Skin of body (tissue), 2 donors: ENCODE results near the gene ZNF10. TPM values are rescaled to one million over a fixed set of nuclear protein-coding genes. Genes with fewer than 3 reads are reported as not detected.

ENCODE experiments used
- DNase-seq: peaks from one replicate; lab custom pipeline; 2025; lab: John Stamatoyannopoulos, UW
- total RNA-seq: library from RNA; depleted of rRNA; stranded (reverse); fragments of >200 nt; gene quantifications from one replicate; pipeline ENCODE4 v1.2.3, GENCODE V29; 2014

The ZNF10 gene
- total RNA-seq: 10.5 TPM

DNA sequence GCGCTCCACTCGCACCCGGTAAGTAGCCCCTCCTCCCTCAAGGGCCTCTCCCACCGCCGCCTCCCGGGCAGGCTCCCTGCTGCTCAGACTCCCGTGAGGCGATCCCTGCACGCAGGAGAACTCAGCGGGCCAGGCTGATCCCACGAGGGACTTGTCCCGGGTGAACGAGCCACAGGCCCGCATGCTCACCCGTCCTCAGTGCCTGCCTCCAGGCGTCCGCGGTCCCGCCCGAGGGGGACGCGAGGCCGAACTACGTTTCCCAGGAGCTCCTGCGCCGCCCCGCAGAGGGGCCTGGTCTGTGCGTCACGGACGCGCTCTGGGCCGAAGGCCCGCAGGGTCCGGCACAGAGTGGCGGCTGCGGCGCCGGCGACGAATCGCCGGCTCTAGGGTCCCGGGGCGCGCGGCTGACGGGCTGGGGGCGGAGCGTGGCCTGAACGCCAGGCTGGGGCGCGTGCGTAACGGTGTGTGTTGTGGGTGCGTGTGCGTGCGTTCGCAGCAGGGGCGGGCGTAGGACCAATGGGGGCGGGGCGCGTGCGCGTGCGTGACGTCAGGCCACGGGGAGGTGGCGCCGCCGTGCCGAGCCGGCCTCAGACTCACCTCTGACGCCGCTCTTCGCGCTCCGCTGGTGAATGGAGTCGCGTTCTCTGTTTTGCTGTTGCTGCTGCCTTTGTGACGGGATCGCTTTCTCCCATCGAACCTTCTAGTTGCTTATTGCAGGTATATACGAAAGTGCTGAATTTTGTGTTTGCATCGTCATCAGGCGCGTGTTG, at the start of gene ZNF10, which contains the start of gene ZNF891:
TSS of gene ZNF10 (plus strand) at position 590 of the 770 bp plus-strand sequence. CDS start 13,866 bp downstream, outside the sequence.
TSS of gene ZNF891 (minus strand) at position 237 of the 770 bp plus-strand sequence. CDS start 8,356 bp downstream, outside the sequence.
- DNase-seq: peak; percentile 95

DNA sequence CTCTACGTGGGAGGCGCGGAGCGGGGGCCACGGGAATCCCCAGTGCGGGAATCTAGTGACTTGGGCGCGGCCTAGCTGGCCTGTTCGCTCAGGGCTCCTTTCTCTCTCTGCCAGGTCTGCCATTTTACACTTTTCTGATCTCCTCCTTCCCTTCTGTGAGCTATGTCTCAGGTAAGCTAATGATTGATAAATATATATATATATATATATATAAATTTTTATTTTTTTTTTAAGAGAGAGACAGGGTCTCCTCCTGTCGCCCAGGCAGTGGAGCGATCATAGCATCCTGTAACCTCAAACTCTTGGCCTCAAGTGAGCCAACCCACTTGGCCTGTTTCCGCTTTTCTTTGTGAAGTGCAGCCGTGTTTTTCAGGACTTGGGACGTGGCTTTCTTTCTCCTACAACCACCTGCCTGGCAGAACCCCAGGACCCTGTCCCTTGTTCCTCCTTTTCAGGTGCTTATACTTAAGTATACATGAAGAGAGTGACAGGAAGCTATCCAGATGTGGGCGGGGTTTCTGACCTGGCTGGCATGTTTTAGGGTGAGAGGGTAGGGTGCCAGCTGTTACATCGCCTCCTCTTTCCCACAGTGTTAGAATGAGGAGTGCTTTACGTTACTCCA, 49.2 kb upstream of the ZNF10 start:
- peak; percentile 67 for DNase-seq

DNA sequence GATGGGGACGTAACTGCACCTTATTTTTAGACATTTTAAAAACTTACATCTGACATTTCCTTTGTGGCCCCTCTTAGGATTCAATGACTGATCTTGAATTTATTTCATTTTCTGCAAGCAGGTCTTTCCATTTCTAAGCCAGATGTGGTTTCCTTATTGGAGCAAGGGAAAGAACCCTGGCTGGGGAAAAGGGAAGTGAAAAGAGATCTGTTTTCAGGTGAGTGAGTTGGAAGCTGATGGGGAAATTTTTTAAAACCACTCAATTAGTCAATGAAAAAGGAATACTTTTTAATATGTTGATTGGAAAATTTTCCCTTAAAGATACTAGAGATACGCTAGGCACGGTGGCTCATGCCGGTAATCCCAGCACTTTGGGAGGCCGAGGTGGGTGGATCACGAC, 47.1 kb upstream of the ZNF10 start:
- DNase-seq: no peak

DNA sequence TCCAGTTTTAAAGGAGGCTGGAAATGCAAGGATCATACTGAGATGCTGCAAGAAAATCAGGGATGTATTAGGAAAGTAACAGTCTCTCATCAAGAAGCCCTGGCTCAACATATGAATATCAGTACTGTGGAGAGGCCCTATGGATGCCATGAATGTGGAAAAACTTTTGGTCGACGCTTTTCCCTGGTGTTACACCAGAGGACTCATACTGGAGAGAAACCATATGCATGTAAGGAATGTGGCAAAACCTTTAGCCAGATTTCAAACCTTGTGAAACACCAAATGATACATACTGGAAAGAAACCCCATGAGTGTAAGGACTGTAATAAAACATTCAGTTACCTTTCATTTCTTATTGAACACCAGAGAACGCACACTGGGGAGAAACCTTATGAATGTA, 24.8 kb upstream of the ZNF10 start:
- no peak for DNase-seq

DNA sequence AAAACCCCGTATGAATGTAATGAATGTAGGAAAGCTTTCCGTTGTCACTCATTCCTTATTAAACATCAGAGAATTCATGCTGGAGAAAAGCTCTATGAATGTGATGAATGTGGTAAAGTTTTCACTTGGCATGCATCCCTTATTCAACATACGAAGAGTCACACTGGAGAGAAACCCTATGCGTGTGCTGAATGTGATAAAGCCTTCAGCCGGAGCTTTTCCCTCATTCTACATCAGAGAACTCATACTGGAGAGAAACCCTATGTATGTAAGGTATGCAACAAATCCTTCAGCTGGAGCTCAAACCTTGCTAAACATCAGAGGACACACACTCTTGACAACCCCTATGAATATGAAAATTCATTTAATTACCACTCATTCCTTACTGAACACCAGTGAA, 24.2 kb upstream of the ZNF10 start:
- DNase-seq: no peak

DNA sequence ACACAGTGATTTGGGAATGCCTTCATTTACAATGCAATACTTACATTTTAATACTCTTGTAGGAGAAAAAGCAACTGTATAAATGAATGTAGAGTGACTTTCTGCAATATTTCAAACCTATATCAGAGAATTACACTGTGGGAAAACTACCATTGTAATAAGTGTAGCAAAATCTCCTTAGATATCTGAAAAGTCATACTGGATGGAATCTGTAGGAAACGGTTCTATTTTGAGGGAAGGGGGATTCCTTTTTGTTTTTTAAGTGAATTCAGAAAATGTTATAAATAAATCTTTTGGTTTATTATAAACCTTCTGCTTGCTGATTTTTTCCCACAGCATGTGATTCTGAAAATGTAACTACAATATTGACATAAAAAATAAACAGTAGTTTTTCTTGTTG, 23.3 kb upstream of the ZNF10 start:
- DNase-seq: no peak

DNA sequence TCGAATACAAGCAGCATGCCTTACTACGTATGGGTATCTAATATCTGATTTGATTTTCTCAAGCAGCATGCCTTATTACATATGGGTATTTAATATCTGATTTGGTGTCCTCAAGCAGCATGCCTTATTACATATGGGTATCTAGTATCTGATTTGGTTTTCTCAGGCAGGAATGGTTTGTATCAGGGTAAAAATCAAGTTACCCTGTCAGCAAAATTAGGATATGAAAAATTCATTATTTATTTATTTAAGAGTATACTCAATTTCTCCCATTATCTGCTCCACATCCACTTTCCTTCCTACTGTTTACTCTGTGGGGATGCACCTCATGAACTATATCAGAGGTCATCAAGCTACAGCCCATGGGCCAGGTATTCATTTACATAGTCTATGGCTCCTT, 22.3 kb upstream of the ZNF10 start:
- DNase-seq: no peak

DNA sequence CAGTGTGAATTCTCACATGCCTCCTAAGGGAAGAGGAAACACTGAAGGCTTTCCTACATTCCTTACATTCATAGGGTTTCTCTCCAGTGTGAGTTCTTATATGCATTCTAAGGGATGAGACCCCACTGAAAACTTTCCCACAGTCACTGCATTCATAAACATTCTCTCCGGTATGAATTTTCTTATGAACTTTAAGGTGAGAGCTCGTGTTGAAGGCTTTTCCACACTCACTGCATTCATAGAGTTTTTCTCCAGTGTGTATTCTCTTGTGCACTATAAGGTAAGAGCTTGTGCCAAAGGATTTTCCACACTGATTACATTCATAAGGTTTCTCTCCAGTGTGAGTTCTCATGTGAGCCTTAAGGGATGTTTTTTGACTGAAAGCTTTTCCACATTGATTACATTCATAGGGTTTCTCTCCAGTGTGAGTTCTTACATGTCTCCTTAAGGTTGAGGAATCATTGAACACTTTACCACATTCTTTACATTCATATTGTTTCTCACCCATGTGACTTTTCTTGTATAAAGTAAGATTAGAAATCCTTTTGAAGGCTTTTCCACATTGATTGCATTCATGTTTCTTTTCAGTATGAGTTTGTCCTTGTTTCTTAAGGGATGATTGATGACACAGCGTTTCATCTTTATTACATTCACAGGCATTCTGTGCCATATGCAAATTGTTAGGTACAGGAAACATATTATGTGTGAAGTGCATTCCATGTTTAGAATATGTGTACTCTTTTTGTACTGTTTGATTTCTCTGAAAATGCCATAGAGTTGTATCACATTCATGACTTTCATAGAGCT, 9.8 kb upstream of the ZNF10 start:
- no peak for DNase-seq

DNA sequence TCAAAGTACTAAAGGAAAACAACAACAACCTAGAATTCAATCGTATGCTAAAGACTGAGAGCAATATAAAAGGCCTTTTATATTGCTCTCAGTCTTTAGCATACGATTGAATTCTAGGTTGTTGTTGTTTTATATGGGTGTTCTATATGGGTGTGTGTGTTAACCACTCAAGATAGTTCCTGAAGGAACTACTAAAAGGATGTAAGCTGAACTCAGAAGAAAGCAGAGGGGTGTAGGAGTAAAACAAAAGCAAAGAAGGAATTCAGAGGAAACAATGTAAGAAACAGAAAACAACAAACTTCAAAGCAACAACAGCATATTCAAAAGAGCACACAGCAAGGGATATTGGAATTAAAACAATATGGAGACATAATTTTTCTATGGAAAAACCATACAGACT, 5.8 kb upstream of the ZNF10 start:
- no peak for DNase-seq

DNA sequence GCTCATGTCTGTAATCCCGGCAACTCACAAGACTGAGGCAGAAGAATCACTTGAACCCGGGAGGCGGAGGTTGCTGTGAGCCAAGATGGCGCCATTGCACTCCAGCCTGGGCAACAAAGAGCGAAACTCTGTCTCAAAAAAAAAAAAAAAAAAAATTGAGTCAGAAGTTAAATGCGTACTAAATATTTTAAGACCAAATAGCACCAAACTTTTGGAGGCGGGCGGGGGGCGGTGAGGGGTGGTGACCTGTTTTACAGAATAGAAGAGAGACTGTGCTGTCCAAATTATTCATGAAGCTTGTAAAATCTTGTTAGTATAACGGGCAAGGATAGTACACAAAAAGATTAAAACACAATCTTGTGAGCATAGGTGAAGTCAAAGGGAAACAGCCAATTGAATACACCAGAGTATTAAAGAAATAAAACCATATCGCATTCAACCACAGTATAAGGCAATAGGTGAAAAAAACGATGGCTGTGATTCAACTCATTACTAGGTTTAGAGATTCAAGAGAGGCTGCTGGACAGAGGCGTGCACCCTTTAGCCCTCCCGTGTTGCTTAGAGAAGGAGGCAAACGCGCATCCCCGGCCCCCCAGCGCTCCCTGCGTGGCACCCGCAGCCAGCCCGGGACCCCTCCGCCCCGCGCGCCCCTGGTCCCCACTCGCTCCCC, 924 bp upstream of the ZNF10 start:
- no peak for DNase-seq

DNA sequence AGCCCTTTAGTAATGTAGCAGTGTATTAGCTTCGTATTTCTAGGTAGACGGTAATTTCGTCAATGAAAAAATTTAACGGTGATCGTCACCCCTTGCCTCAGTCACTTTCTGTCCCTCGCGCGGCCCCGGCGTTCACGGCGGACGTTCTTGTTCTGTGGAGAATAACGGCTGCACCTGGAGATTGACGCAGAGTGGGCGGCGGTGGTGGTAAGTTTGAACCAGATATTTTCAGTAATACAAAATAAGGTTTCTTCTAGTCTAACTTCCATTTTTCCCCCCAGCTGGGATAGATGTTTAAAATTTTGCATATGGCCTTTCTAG, 341 bp downstream of the ZNF10 start:
- no peak for DNase-seq

DNA sequence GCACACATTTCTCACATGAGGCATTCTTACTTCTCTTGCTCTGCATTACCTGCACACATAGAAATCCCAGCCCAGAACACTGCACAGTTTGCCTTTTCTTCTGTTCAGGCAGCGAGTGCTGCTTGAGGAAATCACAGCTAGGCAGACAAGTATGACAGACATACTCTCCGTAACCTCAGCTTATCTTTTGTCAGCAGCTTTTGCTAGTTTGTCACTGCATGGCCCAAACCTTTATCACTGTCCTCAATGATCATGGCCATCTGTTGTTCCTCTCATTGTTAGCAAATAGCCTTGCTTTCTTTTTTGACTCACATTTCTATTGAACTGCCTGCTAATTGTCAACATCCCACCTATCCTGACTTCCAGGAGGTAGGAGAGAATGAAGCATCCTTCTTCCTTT, 5.3 kb downstream of the ZNF10 start:
- no peak for DNase-seq

DNA sequence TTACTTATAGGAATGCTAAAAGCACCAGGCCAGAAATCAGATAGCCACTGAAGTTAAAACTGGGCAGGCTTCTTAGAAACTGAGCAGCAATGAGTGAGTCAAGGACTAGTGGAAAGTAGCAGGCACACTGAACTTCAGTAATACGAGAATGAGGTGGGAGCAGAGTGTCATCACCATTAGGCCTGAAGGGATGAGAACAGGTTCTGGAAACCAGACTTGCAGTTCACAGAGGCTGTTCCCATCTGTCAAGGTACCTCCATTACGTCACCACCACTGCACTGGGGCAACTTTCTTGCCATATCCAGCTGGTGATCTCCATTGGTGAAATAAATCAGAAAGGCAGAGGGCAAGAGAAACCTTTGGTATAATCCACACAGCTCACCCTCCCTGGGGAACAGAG, 15.6 kb downstream of the ZNF10 start:
- no peak for DNase-seq

DNA sequence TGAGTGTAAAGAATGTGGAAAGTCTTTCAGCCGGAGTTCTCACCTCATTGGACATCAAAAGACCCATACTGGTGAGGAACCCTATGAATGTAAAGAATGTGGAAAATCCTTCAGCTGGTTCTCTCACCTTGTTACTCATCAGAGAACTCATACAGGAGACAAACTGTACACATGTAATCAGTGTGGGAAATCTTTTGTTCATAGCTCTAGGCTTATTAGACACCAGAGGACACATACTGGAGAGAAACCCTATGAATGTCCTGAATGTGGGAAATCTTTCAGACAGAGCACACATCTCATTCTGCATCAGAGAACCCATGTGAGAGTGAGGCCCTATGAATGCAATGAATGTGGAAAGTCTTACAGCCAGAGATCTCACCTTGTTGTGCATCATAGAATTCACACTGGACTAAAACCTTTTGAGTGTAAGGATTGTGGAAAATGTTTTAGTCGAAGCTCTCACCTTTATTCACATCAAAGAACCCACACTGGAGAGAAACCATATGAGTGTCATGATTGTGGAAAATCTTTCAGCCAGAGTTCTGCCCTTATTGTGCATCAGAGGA, 25.8 kb downstream of the ZNF10 start:
- no peak for DNase-seq

DNA sequence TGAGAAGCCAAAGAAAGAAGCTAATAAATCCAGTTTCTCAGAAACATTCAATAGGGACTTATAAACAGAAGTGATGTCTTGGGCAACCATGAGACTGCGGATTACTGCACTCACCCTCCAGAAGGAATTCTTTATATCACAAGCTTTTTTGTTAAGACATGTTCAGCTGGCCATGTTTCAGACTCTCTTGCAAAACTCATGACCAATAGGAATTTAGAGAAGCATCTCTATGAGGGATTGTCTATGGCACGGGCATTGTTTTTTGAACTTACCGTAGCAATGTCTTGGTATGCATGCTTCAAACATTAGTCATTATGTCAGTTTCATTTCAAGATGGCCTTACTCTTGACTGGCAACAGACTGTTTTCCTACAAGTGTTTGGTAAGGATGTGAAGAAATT, 35.3 kb downstream of the ZNF10 start:
- no peak for DNase-seq

DNA sequence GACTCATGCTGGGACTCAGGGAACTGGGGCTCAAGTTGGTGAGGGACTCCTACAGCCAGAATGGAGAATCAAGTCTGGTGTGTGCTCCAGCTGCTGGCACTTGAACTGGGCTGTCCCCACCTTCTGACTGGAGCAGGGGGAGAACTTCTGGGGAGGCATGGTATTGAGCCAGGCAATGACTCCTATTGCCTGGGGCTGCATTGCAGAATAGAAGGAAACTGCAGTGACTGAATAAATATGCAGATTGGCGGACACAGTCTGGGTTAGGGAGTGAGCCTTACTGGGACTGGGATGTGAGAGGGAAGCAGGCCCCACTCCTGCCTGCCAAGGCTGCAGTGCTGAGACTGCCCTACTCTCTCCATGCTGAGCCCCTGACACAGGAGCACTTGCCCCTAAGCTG, 42.1 kb downstream of the ZNF10 start:
- DNase-seq: no peak

DNA sequence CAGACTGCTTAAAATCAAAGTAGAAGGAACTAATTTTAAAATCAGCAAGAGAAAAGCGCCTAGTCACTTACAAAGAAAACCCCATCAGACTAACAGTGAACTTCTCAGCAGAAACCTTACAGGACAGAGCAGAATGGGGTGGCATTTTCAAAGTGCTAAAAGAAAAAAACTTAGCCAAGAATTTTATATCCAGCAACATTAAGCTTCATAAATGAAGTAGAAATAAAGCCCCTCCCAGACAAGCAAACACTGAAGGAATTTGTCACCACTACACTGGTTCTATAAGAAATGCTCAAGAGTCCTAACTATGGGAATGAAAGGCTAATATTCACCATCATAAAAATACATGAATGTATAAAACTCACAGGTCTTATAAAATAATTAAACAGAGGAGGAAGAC, 44.5 kb downstream of the ZNF10 start:
- no peak for DNase-seq

DNA sequence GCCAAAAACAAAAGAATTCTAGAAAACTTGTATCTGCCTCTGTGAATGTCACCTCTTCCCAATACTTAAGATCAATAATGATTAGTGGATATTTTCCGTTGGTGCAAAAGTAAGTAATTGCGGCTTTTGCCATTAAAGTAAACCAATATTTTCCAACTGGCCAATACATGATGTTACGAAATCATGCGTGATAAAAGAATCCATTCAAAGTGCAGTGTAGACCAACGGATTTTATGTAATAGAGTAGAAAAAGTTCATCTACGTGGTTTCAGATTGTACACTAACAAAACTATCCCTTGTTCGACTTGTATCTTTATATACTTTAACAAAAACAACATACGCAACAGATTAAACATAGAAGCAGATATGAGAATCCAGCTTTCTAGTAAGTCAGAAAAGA, 50.2 kb downstream of the ZNF10 start:
- DNase-seq: no peak

DNA sequence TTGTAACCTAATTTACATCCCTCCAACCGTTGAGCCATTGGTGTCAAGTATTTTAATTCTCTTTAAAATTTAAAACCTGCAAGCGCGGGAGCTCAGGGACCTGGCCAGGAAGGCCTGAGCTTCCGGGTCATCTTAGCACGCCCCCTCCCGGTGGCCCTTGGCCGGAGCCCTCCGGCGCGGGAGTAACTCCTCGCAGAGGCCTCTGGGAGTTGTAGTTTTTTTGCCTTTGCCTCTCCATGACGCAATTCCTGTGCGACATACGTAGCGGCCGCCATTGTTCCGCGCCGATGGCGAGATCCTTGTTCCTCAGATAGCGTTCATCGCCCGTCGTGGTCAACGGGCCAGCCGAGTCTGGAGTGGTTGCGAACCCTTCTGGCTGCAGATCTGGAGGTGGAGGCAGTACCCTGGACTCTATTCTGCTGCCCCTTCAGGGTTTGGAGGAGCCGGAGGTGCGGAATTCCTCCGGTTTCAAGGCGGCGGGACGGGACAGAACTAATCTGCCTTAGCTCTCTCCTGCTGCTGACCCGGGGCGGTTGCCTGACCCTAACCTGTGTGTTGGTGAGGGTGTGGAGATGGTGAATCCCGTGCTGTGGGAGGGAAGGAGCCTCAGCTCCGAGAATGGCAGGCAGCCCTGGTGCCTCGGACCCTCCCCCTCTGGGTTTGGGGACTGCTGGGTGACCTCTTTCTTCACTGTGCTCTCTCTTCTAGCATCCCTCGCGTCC, 51.0 kb downstream of the ZNF10 start, which contains the start of gene ZNF268:
TSS of gene ZNF268 (plus strand) at position 258 of the 722 bp plus-strand sequence. CDS start 503 bp downstream, outside the sequence.
- DNase-seq: peak; percentile 86

DNA sequence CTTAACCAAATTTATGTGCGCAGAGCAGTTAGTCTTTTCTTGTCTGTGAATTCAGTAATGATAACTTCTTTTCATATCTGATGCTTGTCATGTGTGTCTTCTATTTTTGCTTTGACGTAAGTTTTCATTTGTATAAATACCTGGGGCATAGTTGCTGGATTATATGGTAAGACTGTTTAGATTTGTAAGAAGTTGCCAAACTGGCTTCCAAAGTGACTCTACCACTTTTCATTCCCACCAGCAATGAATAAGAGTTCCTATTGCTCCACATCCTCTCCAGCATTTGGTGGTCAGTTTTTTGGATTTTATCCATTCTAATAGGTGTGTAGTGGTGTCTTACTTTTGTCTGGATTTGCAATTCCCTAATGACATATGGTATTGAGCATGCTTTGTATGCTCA, 59.7 kb downstream of the ZNF10 start:
- DNase-seq: no peak

DNA sequence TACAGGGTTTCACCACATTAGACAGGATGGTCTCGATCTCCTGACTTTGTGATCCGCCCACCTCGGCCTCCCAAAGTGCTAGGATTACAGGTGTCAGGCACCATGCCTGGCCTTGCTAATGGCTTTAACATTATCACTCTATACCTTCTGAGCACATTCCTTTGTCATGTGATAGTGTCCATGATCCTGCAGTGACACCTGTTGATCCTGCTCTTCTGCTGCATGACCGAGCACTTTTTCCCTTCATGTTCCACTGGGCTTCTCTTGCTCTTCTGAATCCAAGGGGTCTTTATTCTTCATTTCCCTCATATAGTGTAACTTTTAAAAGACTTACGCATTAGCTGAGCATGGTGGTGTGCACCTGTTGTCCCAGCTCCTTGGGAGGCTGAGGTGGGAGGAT, 62.4 kb downstream of the ZNF10 start:
- no peak for DNase-seq
